GM12874 (cell line): Measurements from ENCODE around the gene RAPGEF5.

Experiments used
- TF ChIP-seq, protein P1 (sequence below): IDR thresholded peaks from 2 replicates; pipeline ENCODE4 v1.5.1; 2011; ENCODE audit warnings: low read depth, mild to moderate bottlenecking, control low read depth, low read length, moderate library complexity; ENCODE audit not compliant: insufficient read depth

The RAPGEF5 gene

DNA sequence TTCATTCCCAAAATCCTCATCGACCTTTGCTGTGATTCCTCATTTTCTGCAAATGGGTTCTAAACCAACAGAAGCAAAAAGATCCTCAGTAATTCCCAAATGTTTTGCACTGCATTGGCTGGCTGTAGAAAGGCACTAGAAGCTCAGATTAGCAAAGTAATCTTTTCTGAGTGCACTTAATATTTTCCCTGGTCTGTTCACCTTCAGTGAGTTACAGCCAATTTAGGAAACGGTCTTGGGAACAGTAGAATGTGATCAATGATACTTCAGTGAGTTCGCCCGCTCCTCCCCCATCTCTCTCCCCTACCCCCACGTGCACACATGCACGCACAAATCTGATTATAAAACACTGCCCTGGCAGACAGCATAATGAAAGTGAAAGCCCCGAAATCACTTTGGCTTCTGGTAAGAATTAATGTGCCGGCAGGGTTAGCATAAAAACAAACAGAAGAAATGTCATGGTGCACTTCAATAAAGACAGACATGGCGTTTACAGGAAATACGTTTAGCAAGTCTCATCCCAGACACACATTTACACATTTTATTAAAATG lies 209.9 kb downstream of the RAPGEF5 start:
- TF ChIP-seq, protein P1, sequence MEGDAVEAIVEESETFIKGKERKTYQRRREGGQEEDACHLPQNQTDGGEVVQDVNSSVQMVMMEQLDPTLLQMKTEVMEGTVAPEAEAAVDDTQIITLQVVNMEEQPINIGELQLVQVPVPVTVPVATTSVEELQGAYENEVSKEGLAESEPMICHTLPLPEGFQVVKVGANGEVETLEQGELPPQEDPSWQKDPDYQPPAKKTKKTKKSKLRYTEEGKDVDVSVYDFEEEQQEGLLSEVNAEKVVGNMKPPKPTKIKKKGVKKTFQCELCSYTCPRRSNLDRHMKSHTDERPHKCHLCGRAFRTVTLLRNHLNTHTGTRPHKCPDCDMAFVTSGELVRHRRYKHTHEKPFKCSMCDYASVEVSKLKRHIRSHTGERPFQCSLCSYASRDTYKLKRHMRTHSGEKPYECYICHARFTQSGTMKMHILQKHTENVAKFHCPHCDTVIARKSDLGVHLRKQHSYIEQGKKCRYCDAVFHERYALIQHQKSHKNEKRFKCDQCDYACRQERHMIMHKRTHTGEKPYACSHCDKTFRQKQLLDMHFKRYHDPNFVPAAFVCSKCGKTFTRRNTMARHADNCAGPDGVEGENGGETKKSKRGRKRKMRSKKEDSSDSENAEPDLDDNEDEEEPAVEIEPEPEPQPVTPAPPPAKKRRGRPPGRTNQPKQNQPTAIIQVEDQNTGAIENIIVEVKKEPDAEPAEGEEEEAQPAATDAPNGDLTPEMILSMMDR, result no peak

DNA sequence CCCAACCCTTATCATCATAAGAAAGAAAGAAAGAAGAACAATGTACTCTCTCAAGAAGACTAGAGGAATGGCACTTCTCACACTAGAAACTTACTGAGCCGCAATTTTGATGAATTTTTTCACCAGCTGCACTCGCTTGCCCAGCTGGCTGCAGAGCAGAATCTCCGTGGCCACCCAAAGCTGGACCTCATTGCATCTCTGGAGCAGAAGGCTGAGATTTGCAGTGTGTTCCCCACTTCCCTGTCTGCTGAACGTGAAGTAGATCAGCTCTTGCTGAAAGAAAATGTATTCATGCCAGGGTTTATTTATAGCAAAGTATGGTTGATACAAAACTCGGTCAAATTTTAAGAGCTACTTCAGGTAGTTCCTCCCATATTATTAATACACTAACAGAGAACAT lies 212.0 kb downstream of the RAPGEF5 start:
- TF ChIP-seq, protein P1, result no peak

DNA sequence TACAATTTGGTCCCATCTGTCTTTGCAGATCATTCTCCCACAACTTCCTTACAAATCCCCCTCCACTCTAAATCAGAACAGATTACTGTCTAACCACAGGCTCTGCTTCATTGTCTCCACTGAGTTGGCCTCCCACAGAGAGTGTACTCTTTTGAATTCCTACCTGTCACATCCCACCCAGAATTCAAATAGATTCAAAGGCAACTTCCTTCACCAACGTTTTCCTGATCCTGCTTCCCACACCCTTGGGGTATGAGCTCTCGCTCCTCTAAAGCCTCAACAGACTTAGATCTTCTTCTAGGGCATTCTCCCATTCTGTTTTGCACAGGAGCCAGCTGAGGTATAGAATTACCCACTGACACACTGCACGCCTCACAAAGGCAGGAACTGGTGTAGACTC lies 213.5 kb downstream of the RAPGEF5 start:
- TF ChIP-seq, protein P1, result no peak

DNA sequence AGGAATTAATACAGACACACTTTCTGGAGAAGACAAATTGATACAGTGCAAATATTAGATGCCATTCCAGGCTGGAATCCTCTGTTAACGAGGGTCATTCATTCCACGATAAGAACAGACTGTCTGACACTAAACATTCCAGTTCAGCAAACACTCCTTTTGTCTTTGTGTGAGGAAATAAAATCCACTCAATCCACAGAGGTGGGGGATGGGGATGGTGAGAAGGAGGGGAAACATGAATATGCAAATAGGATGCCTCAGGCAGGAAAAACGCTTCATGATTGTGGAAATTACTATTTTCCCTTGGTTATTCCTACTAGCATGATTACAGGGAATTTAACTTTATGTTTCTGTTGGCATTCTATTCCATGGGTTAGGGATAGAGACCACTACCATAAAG lies 214.4 kb downstream of the RAPGEF5 start:
- TF ChIP-seq, protein P1, result no peak

DNA sequence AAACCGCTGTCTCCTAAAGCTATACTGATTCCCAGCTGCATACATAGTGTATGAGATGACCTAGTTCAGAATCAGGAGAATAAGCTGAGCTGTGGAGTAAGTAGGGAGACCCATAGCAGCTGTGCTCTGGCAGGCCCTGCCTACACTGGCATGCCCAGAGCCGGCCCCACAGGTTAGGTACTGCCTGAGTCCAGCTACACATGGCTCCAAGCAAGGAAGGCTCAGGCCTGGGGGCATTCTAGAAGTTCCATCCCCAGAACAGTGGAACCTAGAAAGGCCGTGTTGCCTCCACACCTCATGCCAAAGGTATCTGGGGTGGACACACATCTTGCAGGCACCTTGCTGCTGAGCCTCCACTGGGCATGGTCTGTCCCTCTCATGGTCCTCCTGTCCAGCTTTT lies 215.6 kb downstream of the RAPGEF5 start:
- TF ChIP-seq, protein P1, result no peak

DNA sequence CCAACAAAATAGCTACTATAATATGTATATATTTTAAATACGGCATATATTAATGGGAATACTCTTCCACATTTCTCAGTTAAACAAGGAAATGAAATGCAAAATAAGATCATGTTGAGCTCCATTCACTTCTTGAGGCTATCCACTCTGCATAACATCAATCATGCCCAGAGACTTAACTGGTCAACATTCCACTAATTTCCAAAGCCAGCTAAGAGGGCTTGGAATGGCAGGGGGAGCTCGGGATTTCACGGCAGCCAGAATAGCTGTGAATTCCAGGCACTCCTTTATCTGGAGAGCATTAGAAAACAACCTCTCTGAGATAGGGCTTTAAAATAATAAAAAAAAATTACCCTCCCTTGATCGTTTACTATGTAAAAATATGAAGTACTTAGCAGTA lies 216.4 kb downstream of the RAPGEF5 start:
- TF ChIP-seq, protein P1, result no peak

DNA sequence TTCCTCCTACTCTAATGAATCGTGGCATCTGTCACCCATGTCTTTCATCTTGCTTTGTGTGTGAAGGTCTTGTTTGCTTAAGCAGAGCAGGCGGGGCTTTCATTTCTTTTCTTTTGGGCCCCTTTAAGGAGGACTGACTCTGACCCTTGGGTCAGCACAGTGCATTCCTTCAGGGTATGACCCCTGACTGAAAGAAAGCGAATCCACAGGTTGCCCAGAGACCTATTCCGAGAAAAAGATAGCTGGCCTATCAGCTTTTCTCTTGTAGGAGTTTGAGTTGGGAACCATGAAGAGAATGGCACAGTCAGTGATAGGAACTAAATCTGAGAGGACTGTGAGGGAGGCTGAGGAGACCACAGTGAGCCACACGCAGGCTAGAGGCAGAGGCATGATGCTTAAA lies 218.1 kb downstream of the RAPGEF5 start:
- TF ChIP-seq, protein P1, result no peak
